Fibroblast of skin of left quadriceps (primary cell): Measurements from ENCODE around the gene FAM124A.
"Not testable (repeated sequence)": the region's sequence is repeated elsewhere in the genome, so short reads cannot be mapped to it uniquely, and the experiment has no call there.

Experiments
- DNase-seq, 2 experiments: peaks; one replicate each; pipeline ENCODE4 v3.0.0-alpha.2; 2013; ENCODE audit warnings: low read depth in 2 of 2

FAM124A gene

GRCh38 chr13:51269039-51269438 is 46.8 kb downstream of the FAM124A start:
- peak; percentile 10 to 18 for DNase-seq

GRCh38 chr13:51270623-51271415 is 48.6 kb downstream of the FAM124A start:
- no peak for DNase-seq

DNA sequence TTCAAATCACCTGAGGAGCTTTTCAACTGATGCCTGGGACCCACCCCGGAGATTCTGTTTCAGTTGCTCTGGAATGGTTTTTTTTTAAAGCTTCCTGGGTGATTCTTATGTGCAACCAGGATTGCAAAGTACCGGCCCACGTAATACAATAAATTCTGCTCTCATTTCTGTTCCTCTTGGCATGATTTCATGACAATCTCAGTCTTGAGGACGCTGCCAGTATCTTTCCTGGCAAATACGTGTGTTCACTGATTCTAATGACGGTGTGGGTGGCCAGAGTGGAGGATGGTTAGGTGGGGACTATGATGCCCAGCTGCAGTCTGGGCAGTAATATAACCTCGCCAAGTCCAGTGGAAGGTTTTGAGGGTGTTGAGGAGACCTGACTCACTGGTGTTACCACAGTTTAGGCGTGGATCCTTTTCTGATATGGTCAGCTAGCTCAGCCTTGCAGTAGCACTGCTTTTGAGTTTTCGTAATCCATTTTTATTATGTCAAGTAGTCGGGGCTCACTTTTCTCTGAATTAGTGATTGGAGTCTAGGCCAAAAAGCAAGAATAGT is 49.4 kb downstream of the FAM124A start:
- no peak for DNase-seq

- no peak for DNase-seq
Measured at GRCh38 chr13:51275101-51275500, 52.9 kb downstream of the FAM124A start.

- no peak for DNase-seq
Measured at GRCh38 chr13:51276636-51277035, 54.4 kb downstream of the FAM124A start.

GRCh38 chr13:51277928-51278327 is 55.7 kb downstream of the FAM124A start:
- DNase-seq = no peak

GRCh38 chr13:51278426-51279130 is 56.4 kb downstream of the FAM124A start:
- no peak for DNase-seq

GRCh38 chr13:51280379-51280940 is 58.3 kb downstream of the FAM124A start:
- no peak for DNase-seq

DNA sequence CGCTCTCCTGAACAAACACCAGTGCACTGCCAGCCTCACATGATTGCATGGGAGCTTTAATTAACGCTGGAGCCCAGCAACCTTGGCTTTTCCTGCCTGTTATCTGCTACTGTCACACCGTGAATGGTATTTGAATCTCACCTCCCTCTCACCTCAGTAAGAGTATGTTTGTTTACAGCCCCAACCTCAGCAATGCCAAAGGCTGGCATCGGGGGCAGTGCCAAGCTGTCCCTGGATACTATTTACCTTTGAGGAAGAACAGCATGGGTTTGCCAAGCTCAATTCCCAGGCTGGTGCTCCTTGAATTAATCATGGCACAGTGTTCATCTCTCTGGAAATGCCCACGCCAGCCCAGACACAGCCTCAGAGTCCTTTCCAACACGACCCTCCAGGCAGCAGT is 60.1 kb downstream of the FAM124A start:
- DNase-seq = no peak

DNA sequence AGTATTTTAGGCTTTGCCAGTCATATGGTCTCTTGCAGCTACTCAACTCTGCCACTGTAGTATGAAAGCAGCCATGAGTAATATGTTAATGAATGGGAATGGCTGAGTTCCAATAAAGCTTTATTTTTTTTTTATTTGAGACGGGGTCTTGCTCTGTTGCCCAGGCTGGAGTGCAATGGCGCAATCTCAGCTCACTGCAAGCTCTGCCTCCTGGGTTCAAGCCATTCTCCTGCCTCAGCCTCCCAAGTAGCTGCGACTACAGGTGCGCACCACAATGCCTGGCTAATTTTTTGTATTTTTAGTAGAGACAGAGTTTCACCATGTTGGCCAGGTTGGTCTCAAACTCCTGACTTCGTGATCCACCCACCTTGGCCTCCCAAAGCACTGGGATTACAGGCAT is 60.7 kb downstream of the FAM124A start:
- DNase-seq = not testable (repeated sequence)

DNA sequence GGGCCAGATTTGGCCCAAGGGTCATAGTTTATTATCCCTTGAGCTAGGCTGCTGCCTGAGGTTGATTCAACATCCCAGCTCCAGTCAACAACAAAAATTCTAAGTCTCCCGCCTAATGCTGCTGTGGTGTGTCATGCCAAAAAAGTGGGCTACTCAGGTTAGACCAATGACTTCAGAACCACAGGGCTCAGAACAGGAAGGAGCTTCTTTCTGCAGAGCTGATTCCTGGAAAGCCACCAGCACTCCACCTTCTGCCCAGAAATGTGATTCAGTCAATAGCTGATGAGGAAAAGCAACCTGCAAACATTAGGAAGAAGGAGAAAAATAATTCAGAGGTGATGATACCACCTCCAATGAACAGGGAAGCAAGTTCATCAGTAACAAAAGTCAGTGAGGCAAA is 61.2 kb downstream of the FAM124A start:
- no peak for DNase-seq

GRCh38 chr13:51284339-51284738 is 62.1 kb downstream of the FAM124A start:
- no peak for DNase-seq

DNA sequence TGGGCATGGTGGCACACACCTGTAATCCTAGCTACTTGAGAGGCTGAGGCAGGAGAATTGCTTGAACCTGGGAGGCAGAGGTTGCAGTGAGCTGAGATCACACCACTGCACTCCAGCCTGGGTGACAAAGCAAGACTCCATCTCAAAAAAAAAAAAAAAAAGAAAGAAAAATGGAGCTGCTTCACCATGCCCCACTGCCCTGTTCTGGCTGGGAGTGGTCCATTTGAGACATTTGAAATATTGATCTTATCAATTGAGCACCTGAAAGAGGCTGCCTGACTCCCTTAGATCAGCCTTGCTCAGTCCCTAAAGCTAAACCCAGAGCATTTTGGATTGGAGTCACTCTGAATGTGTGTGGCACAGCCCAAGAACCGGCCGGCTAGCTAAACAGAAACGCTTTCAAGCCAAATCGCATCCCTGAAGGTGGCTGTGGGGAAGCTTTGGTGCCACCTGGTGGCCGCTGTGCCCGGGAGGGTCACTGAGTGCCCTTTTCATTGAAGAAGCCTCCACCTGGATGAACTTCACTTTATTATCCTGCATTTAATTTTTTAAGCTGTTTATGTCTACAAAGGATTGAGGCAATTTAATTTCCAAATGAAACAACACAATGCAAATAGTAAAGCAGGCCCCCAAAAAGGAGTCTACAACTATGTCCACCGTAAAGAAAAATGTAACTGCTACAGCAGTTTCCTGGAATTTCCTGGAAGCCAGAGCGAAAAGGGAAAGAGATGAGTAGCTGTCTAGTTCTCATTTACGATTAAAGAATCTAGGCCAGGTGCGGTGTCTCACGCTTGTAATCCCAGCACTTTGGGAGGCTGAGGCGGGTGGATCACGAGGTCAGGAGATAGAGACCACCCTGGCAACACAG is 64.2 kb downstream of the FAM124A start:
- peak; percentile 26 for DNase-seq

GRCh38 chr13:51287758-51288157 is 65.6 kb downstream of the FAM124A start:
- DNase-seq = no peak

GRCh38 chr13:51288254-51288653 is 66.1 kb downstream of the FAM124A start:
- DNase-seq = not testable (repeated sequence)

GRCh38 chr13:51291341-51291740 is 69.1 kb downstream of the FAM124A start:
- DNase-seq = no peak

- peak; percentile 43 to 53 for DNase-seq
Measured at GRCh38 chr13:51292000-51292565, 69.9 kb downstream of the FAM124A start.

GRCh38 chr13:51297556-51297955 is 75.4 kb downstream of the FAM124A start:
- no peak for DNase-seq

GRCh38 chr13:51298812-51299211 is 76.6 kb downstream of the FAM124A start:
- DNase-seq = no peak

DNA sequence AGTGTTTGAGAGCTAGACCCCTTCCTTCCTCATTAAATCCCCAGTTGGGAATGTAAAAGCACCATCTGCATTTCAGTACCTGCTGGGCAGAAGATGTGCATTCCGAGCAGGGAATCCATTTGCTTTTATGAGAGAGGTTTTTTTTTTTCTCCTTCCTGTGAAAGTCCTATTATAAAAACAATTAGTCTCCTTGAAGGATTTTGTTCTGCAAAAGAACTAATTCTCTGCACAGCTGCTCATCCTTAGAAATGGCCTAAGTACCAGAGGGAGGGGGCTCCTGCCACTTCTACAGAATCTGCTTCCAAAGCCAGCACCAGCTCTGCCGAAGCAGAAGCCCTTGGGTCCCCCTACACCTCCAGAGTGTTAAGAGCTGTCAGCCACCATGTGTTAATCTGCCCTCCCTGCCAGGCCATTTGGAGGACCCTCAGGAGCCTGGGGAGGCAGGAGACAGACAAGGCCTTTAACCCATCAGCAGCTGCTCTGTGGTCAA is 80.9 kb downstream of the FAM124A start:
- no peak for DNase-seq

GRCh38 chr13:51303882-51304281 is 81.7 kb downstream of the FAM124A start:
- DNase-seq = no peak
